ENCODE results near the gene HDAC7.

The HDAC7 gene

GRCh38 chr12:47776471-47777143, 43.1 kb downstream of the HDAC7 start:
- DNase-seq: no peak

- DNase-seq: no peak
Observed at GRCh38 chr12:47775100-47775911, 44.4 kb downstream of the HDAC7 start.

- DNase-seq: no peak
Observed at GRCh38 chr12:47774663-47775062, 45.0 kb downstream of the HDAC7 start.

- DNase-seq: no peak
Observed at GRCh38 chr12:47773858-47774580, 45.7 kb downstream of the HDAC7 start.

- peak; percentile 26 for DNase-seq
Observed at GRCh38 chr12:47773062-47773857, 46.4 kb downstream of the HDAC7 start, which contains the start of gene SLC48A1. Gene SLC48A1, plus strand, starts transcription at chr12:47773238. Its CDS starts 67 bp downstream, at chr12:47773305.

- DNase-seq: no peak
Observed at GRCh38 chr12:47772738-47773061, 47.0 kb downstream of the HDAC7 start.

GRCh38 chr12:47772094-47772660, 47.5 kb downstream of the HDAC7 start:
- no peak for DNase-seq

GRCh38 chr12:47771304-47771703, 48.4 kb downstream of the HDAC7 start:
- DNase-seq: no peak

- DNase-seq: no peak
Observed at GRCh38 chr12:47770086-47770726, 49.5 kb downstream of the HDAC7 start.

- DNase-seq: no peak
Observed at GRCh38 chr12:47769234-47770085, 50.2 kb downstream of the HDAC7 start.

GRCh38 chr12:47768323-47768811, 51.3 kb downstream of the HDAC7 start:
- DNase-seq: no peak

- peak; percentile 34 for DNase-seq
Observed at GRCh38 chr12:47767216-47767724, 52.4 kb downstream of the HDAC7 start.

GRCh38 chr12:47766502-47767215, 53.0 kb downstream of the HDAC7 start:
- no peak for DNase-seq

- no peak for DNase-seq
Observed at GRCh38 chr12:47763481-47764346, 56.0 kb downstream of the HDAC7 start.

- DNase-seq: no peak
Observed at GRCh38 chr12:47762850-47763465, 56.7 kb downstream of the HDAC7 start.

- peak; percentile 24 for DNase-seq
Observed at GRCh38 chr12:47758834-47759690, 60.6 kb downstream of the HDAC7 start, which contains the start of gene RAPGEF3. Gene RAPGEF3, minus strand, starts transcription at chr12:47758880. Its CDS starts 324 bp downstream, at chr12:47758556.

GRCh38 chr12:47758584-47758833, 61.2 kb downstream of the HDAC7 start:
- no peak for DNase-seq
